Heart right ventricle (tissue), 16 donors: Measurements from ENCODE around the gene A1BG. TPM values are rescaled to one million over a fixed set of nuclear protein-coding genes. Genes with fewer than 3 reads are reported as not detected.

Experiments used
- ATAC-seq, 8 donors: fragments of 200-7000 bp; cut with Tn5 transposase; one replicate each; pipeline ENCODE4 v1.9.1; 2020; ENCODE audit warnings: mild to moderate bottlenecking in 8 of 8, moderate library complexity in 8 of 8, moderate number of reproducible peaks in 1 of 8
- DNase-seq, 2 donors: peaks; one replicate each; pipeline ENCODE4 v3.0.0-alpha.2; 2020
- H3K27ac ChIP-seq, 10 donors: fragments of 200-600 bp; sonication (generic) in 2 of 10; one replicate each; pipeline versions ENCODE4 v1.5.0 to v1.8.0; 2020 to 2022; ENCODE audit warnings: mild to moderate bottlenecking in 3 of 10
- H3K27me3 ChIP-seq, 7 donors: fragments of 200-600 bp; one replicate each; pipeline ENCODE4 v1.8.0; 2021 to 2022; ENCODE audit warnings: mild to moderate bottlenecking in 2 of 7
- H3K36me3 ChIP-seq, 9 donors: fragments of 200-600 bp; sonication (generic) in 1 of 9; one replicate each; pipeline versions ENCODE4 v1.5.0 to v1.8.0; 2020 to 2022; ENCODE audit warnings: mild to moderate bottlenecking in 2 of 9
- H3K4me1 ChIP-seq, 9 donors: fragments of 200-600 bp; sonication (generic) in 1 of 9; one replicate each; pipeline versions ENCODE4 v1.5.0 to v1.8.0; 2020 to 2022; ENCODE audit warnings: mild to moderate bottlenecking in 4 of 9
- H3K4me3 ChIP-seq, 10 donors: fragments of 200-600 bp; sonication (generic) in 2 of 10; one replicate each; pipeline versions ENCODE4 v1.5.0 to v1.8.0; 2020 to 2022; ENCODE audit warnings: mild to moderate bottlenecking in 7 of 10, moderate library complexity in 2 of 10
- H3K9me3 ChIP-seq, 11 donors: fragments of 200-600 bp in 10 of 11; sonication (generic) in 2 of 11; one replicate each; pipeline versions ENCODE4 v1.5.0 to v1.8.0; 2013 to 2022; ENCODE audit warnings: mild to moderate bottlenecking in 2 of 11, control low read depth in 1 of 11, moderate library complexity in 1 of 11
- WGBS, 2 donors: extraction: QIAGEN DNeasy Blood & Tissue Kit; methylation state at CpG; one replicate each; pipeline ENCODE4 v1.1.7; 2013; ENCODE audit warnings: inconsistent platforms in 1 of 2; 5-methylcytosine and 5-hydroxymethylcytosine counted together
- intact Hi-C, 10 donors: fragments of 100-400 bp; cut with DNase I; formaldehyde crosslinking; loops; one replicate each; pipeline versions ENCODE4 v1.11.1 to v1.14.2; 2022
- polyA plus RNA-seq, 2 donors: library from polyadenylated mRNA; stranded (reverse); fragments of 200-250 nt; gene quantifications; one replicate each; pipeline ENCODE4 v1.2.3, GENCODE V29; 2013
- total RNA-seq, 10 donors: library from RNA; stranded (reverse); fragmentation: NEBNext Ultra II Directional in 3 of 10; extraction: Animal tissue kit (Norgen Biotek cat#: 25700) in 3 of 10; gene quantifications; one replicate each; pipeline versions ENCODE4 v1.2.1 to v1.2.4, GENCODE V29; 2021 to 2023
- TF ChIP-seq, protein P1 (sequence below), 9 donors: fragments of 200-600 bp; sonication (generic) in 2 of 9; IDR thresholded peaks; one replicate each; pipeline versions ENCODE4 v1.5.0 to v1.8.0; 2021 to 2022; ENCODE audit warnings: antibody characterized with exemption in 9 of 9, mild to moderate bottlenecking in 5 of 9, moderate library complexity in 1 of 9
- donor health status: Arrhythmogenic right ventricular cardiomyopathy.
- donor health status: ischemic (EF 13 %, LVEDD 7.1; RV severe dilation, severe dysfunction).
- donor health status: healthy with polysubstance abuse.
- donor health status: DM: no; HTN: yes; CAD: no.
- donor health status: DM: no; HTN: no; CAD: no.
- donor health status: ischemic (EF 25% LVEDD 6.9; RV normal size, moderate dysfunction).
- donor health status: ischemic (EF 25% LVEDD 5.7; RV mildly dilated, moderate dysfunction).
- donor health status: healthy.
- donor health status: DM: yes; HTN: yes; CAD: no.
- donor health status: Ischemic cardiomyopathy.
- donor health status: ischemic (EF 35%, LVEDD 5.7; RV mildly dilated, moderate dysfunction).
- donor health status: nonischemic (EF 11% LVEDD 7.7; RV severe dilation, severe dysfunction).
- donor health status: DM: yes; HTN: yes; CAD: no.
- donor health status: PGD.
- donor health status: ischemic (EF 29% LVEDD 5.4; RV normal size, mild dysfunction).
- donor health status: nonischemic (EF 23%, LVEDD 6.1; RV moderate dilation, normal function).

A1BG gene
- total and polyA plus RNA-seq, 12 donors, result 0.80 to 9.6 (median 2.6) TPM

GRCh38 chr19:58395220-58395978 is 42.1 kb upstream of the A1BG start, which contains the start of gene RNF225:
Gene RNF225, plus strand, starts transcription at chr19:58395656. Its CDS starts 434 bp downstream, at chr19:58396090.
- Histone ChIP-seq H3K27me3 (peaks cover 0 to 31% (median 23%) of the 10 kb centered on the region in 7 donors), H3K4me3 (peak within 1 kb of the TSS in 2 of 10 donors; percentile 10 to 51), H3K27ac (peak within 1 kb of the TSS in 1 of 10 donors; percentile 52), H3K4me1 (peaks cover 2 to 18% (median 6%) of the 10 kb centered on the region in 9 donors), H3K36me3 (peaks cover 0 to 51% (median 38%) of the 10 kb centered on the region in 9 donors), H3K9me3 (no peaks in the 10 kb centered on the region)
- no peak for DNase-seq
- peak in 5 of 8 donors; percentile 5 to 32 (median 18) for ATAC-seq
- intact Hi-C loops, result no loop called here
- WGBS, 2 donors, result 34 to 39% methylated on average over 21 of the region's 21 CpGs
- TF ChIP-seq, protein P1, sequence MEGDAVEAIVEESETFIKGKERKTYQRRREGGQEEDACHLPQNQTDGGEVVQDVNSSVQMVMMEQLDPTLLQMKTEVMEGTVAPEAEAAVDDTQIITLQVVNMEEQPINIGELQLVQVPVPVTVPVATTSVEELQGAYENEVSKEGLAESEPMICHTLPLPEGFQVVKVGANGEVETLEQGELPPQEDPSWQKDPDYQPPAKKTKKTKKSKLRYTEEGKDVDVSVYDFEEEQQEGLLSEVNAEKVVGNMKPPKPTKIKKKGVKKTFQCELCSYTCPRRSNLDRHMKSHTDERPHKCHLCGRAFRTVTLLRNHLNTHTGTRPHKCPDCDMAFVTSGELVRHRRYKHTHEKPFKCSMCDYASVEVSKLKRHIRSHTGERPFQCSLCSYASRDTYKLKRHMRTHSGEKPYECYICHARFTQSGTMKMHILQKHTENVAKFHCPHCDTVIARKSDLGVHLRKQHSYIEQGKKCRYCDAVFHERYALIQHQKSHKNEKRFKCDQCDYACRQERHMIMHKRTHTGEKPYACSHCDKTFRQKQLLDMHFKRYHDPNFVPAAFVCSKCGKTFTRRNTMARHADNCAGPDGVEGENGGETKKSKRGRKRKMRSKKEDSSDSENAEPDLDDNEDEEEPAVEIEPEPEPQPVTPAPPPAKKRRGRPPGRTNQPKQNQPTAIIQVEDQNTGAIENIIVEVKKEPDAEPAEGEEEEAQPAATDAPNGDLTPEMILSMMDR (IDR thresholded peaks at IDR 0.05), result no peak

DNA sequence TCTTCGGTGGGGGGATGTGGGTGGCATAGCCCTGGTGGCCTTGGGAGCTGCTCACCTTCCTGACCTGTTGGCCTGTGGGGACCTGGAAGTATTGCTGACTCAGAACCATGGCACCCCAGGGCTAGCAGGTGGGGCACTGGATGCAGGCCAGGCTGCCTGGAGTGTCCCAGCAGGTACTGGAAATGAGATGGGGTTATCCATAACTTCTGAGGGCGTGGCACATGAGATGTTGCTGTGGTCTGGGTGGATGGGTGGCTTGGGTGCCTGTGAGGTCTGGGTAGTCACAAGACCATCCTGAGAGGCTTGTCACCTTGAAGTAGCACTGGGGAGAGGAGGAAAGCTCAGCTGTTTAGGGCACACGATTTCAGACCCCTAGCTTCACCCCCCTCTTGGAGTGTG is 41.5 kb upstream of the A1BG start:
- H3K36me3 ChIP-seq, result peaks cover 0 to 56% (median 42%) of the 10 kb centered on the region in 9 donors
- H3K4me3 ChIP-seq, result no peak overlapping the region
- 67 to 70% methylated on average over 3 of the region's 3 CpGs for WGBS, 2 donors
- ATAC-seq (peak in 2 of 8 donors; percentile 3 to 6), DNase-seq (no peak)
- TF ChIP-seq, protein P1 (IDR thresholded peaks at IDR 0.05), result no peak
- peaks cover 0 to 31% (median 23%) of the 10 kb centered on the region in 7 donors for H3K27me3 ChIP-seq
- intact Hi-C loops, result no loop called here
- H3K4me1 ChIP-seq, result peaks cover 0 to 19% (median 4%) of the 10 kb centered on the region in 9 donors
- H3K27ac ChIP-seq, result no peak overlapping the region
- H3K9me3 ChIP-seq, result no peaks in the 10 kb centered on the region

- intact Hi-C loops, result no loop called here
- TF ChIP-seq, protein P1 (IDR thresholded peaks at IDR 0.05), result no peak
- H3K4me1 ChIP-seq, result peaks cover 0 to 26% (median 5%) of the 10 kb centered on the region in 9 donors
- 87 to 88% methylated on average over 4 of the region's 4 CpGs for WGBS, 2 donors
- H3K36me3 ChIP-seq, result peaks cover 0 to 68% (median 42%) of the 10 kb centered on the region in 9 donors
- H3K27ac ChIP-seq, result no peak overlapping the region
- no peaks in the 10 kb centered on the region for H3K9me3 ChIP-seq
- ATAC-seq, result no peak
- H3K27me3 ChIP-seq, result peaks cover 0 to 31% (median 23%) of the 10 kb centered on the region in 7 donors
- no peak overlapping the region for H3K4me3 ChIP-seq
- no peak for DNase-seq
Observed at GRCh38 chr19:58393725-58394033, 40.4 kb upstream of the A1BG start.

GRCh38 chr19:58392945-58393724 is 39.8 kb upstream of the A1BG start:
- intact Hi-C loops, result no loop called here
- ATAC-seq (no peak), DNase-seq (no peak)
- Histone ChIP-seq H3K27ac (no peak overlapping the region), H3K4me3 (no peak overlapping the region), H3K36me3 (peaks cover 0 to 73% (median 42%) of the 10 kb centered on the region in 9 donors), H3K27me3 (peaks cover 0 to 30% (median 23%) of the 10 kb centered on the region in 7 donors), H3K9me3 (no peaks in the 10 kb centered on the region), H3K4me1 (peaks cover 1 to 31% (median 10%) of the 10 kb centered on the region in 9 donors)
- 92 to 95% methylated on average over 26 of the region's 26 CpGs for WGBS, 2 donors
- TF ChIP-seq, protein P1 (IDR thresholded peaks at IDR 0.05), result no peak
